Measurements from ENCODE around the gene STRA8. TPM values are rescaled to one million over a fixed set of nuclear protein-coding genes. Genes with fewer than 3 reads are reported as not detected.

The STRA8 gene
- total RNA-seq, 6 donors from 2014 or later, result not detected

GRCh38 chr7:135235841-135236240 lies 2.2 kb downstream of the STRA8 start:
- H3K27me3 ChIP-seq, result no peaks in the 10 kb centered on the region
- no peak for ATAC-seq (ENCODE audit: low FRiP score in 2 of 2)
- H3K9me3 ChIP-seq, result no peaks in the 10 kb centered on the region
- no peak overlapping the region for H3K27ac ChIP-seq
- no peak overlapping the region for H3K4me3 ChIP-seq
- WGBS, 2 donors, result 93% methylated on average over 5 of the region's 5 CpGs
- no peak for DNase-seq
- no peaks in the 10 kb centered on the region for H3K36me3 ChIP-seq
- no peaks in the 10 kb centered on the region for H3K4me1 ChIP-seq
- TF ChIP-seq POLR2AphosphoS5 (IDR thresholded peaks at IDR 0.05) (no peak), CTCF (IDR thresholded peaks at IDR 0.05) (no peak), EP300 (IDR thresholded peaks at IDR 0.05) (no peak), POLR2A (IDR thresholded peaks at IDR 0.05) (no peak)

GRCh38 chr7:135236727-135237126 lies 3.1 kb downstream of the STRA8 start:
- Histone ChIP-seq H3K27me3 (no peaks in the 10 kb centered on the region), H3K27ac (no peak overlapping the region), H3K4me3 (no peak overlapping the region), H3K4me1 (no peaks in the 10 kb centered on the region), H3K9me3 (no peaks in the 10 kb centered on the region), H3K36me3 (no peaks in the 10 kb centered on the region)
- no peak for DNase-seq
- 64 to 71% methylated on average over 2 of the region's 2 CpGs for WGBS, 2 donors
- no peak for ATAC-seq (ENCODE audit: low FRiP score in 2 of 2)
- TF ChIP-seq CTCF (IDR thresholded peaks at IDR 0.05) (no peak), EP300 (IDR thresholded peaks at IDR 0.05) (no peak), POLR2A (IDR thresholded peaks at IDR 0.05) (no peak), POLR2AphosphoS5 (IDR thresholded peaks at IDR 0.05) (no peak)

- Histone ChIP-seq H3K36me3 (no peaks in the 10 kb centered on the region), H3K27me3 (no peaks in the 10 kb centered on the region), H3K4me3 (no peak overlapping the region), H3K27ac (no peak overlapping the region), H3K4me1 (no peaks in the 10 kb centered on the region), H3K9me3 (no peaks in the 10 kb centered on the region)
- peak in 1 of 2 donors; percentile 44 for DNase-seq
- no peak for ATAC-seq (ENCODE audit: low FRiP score in 2 of 2)
- WGBS, 2 donors, result 89 to 97% methylated on average over 7 to 10 of the region's 11 CpGs
- TF ChIP-seq EP300 (IDR thresholded peaks at IDR 0.05), result no peak
- TF ChIP-seq CTCF (IDR thresholded peaks at IDR 0.05), result no peak
Observed at GRCh38 chr7:135238112-135238744, 4.6 kb downstream of the STRA8 start.

DNA sequence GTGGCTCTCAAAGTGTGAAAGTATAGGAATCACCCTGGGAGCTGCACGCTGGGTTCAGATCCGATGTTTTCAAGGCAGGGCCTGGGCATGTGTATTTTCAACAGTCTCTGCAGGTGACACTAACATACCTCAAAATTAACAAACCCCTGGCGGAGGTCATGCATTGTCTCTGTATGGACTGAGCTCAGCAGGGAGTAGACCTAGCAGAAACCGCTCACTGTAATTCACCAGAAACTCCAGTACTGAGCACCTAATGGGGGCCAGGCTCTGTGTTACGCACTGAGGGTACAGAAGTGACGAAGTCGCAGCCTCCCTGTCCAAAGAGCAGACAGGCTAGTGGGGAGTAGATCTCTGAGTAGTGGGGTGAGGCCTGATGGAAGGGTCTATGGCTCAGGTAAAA lies 5.6 kb downstream of the STRA8 start:
- ATAC-seq (ENCODE audit: low FRiP score in 2 of 2) (no peak), DNase-seq (no peak)
- no peak overlapping the region for H3K27ac ChIP-seq
- no peak overlapping the region for H3K4me3 ChIP-seq
- no peaks in the 10 kb centered on the region for H3K36me3 ChIP-seq
- H3K9me3 ChIP-seq, result no peaks in the 10 kb centered on the region
- no peaks in the 10 kb centered on the region for H3K4me1 ChIP-seq
- H3K27me3 ChIP-seq, result no peaks in the 10 kb centered on the region
- 84 to 91% methylated on average over 7 of the region's 7 CpGs for WGBS, 2 donors
- TF ChIP-seq EP300 (IDR thresholded peaks at IDR 0.05) (no peak), POLR2AphosphoS5 (IDR thresholded peaks at IDR 0.05) (no peak), CTCF (IDR thresholded peaks at IDR 0.05) (no peak), POLR2A (IDR thresholded peaks at IDR 0.05) (no peak)

- TF ChIP-seq CTCF (IDR thresholded peaks at IDR 0.05) (no peak), EP300 (IDR thresholded peaks at IDR 0.05) (no peak), POLR2A (IDR thresholded peaks at IDR 0.05) (no peak), POLR2AphosphoS5 (IDR thresholded peaks at IDR 0.05) (no peak)
- H3K27me3 ChIP-seq, result no peaks in the 10 kb centered on the region
- ATAC-seq (ENCODE audit: low FRiP score in 2 of 2), result no peak
- no peaks in the 10 kb centered on the region for H3K36me3 ChIP-seq
- no peaks in the 10 kb centered on the region for H3K9me3 ChIP-seq
- WGBS, 2 donors, result 88 to 92% methylated on average over 7 to 9 of the region's 9 CpGs
- peak in 1 of 2 donors; percentile 32 for DNase-seq
- H3K27ac ChIP-seq, result no peak overlapping the region
- no peak overlapping the region for H3K4me3 ChIP-seq
- H3K4me1 ChIP-seq, result no peaks in the 10 kb centered on the region
Observed at GRCh38 chr7:135240441-135240840, 6.8 kb downstream of the STRA8 start.

Measured in upper lobe of left lung (tissue), 6 donors.